Panc1 (cell line): ENCODE measurements around the gene APMAP. TPM values are rescaled to one million over a fixed set of nuclear protein-coding genes. Genes with fewer than 3 reads are reported as not detected.

Experiments
- ATAC-seq: fragments of 200-7000 bp; cut with Tn5 transposase; 2 replicates; pipeline ENCODE4 v1.9.1; 2020; ENCODE audit warnings: mild to moderate bottlenecking, moderate library complexity
- BruUV-seq: library from RNA; stranded (reverse); fragments of 400-500 nt; replicated peaks from 2 replicates; lab custom pipeline; 2021; lab: Mats Ljungman, UMichigan
- CTCF ChIA-PET: fragments of 300-600 bp; sonication (Branson Sonifier 250); formaldehyde crosslinking; loops from one replicate; lab custom pipeline; 2022; ENCODE audit warnings: antibody characterized with exemption; lab: Charles Lee
- POLR2A ChIA-PET: fragments of 300-600 bp; sonication (Branson Sonifier 250); formaldehyde crosslinking; loops from one replicate; lab custom pipeline; 2022; ENCODE audit warnings: antibody characterized with exemption; lab: Charles Lee
- DNase-seq: peaks from one replicate; pipeline ENCODE4 v3.0.0-alpha.2; 2010; ENCODE audit warnings: low read depth, low spot score
- H3K27ac ChIP-seq: 2 replicates; pipeline ENCODE4 v1.5.1; 2011; ENCODE audit warnings: mild to moderate bottlenecking, low read length, inconsistent platforms
- H3K27me3 ChIP-seq: fragments of 200-500 bp; sonication (Bioruptor generic); 2 replicates; pipeline ENCODE4 v1.6.0; 2014; ENCODE audit warnings: low read length, inconsistent platforms; ENCODE audit not compliant: control insufficient read depth, insufficient read depth
- H3K36me3 ChIP-seq: fragments of 200-500 bp; sonication (Bioruptor generic); 2 replicates; pipeline ENCODE4 v1.5.1; 2014; ENCODE audit warnings: inconsistent platforms, mild to moderate bottlenecking, low read length, moderate library complexity; ENCODE audit not compliant: control insufficient read depth, insufficient read depth
- H3K4me1 ChIP-seq: 2 replicates; pipeline ENCODE4 v1.5.1; 2011; ENCODE audit warnings: inconsistent platforms, mild to moderate bottlenecking, low read length, moderate library complexity; ENCODE audit not compliant: control insufficient read depth, insufficient read depth
- H3K4me3 ChIP-seq, 2 experiments: 2 replicates each; pipeline ENCODE4 v1.5.1; 2011 to 2012; ENCODE audit warnings: low read depth in 2 of 2, low read length in 2 of 2, mild to moderate bottlenecking in 2 of 2, inconsistent platforms in 1 of 2, moderate library complexity in 1 of 2
- H3K9me3 ChIP-seq: fragments of 200-500 bp; sonication (Bioruptor generic); 2 replicates; pipeline ENCODE4 v1.5.1; 2014; ENCODE audit warnings: low read depth, mild to moderate bottlenecking, inconsistent platforms, low read length, moderate library complexity; ENCODE audit not compliant: control insufficient read depth, insufficient read depth
- CTCF ChIP-seq: fragments of 450-650 bp; IDR thresholded peaks from 2 replicates; pipeline ENCODE4 v1.5.1; 2017; ENCODE audit warnings: mild to moderate bottlenecking
- POLR2AphosphoS5 ChIP-seq: IDR thresholded peaks from 2 replicates; pipeline ENCODE4 v1.6.1; 2012; ENCODE audit warnings: mild to moderate bottlenecking, low read depth, low read length, moderate library complexity
- REST ChIP-seq, 2 experiments: IDR thresholded peaks; 2 replicates each; pipeline ENCODE4 v1.6.1; 2011 to 2012; ENCODE audit warnings: low read depth in 2 of 2, control low read depth in 1 of 2, low read length in 1 of 2, mild to moderate bottlenecking in 1 of 2, moderate library complexity in 1 of 2; ENCODE audit not compliant: insufficient read depth in 1 of 2
- SIN3A ChIP-seq: IDR thresholded peaks from 2 replicates; pipeline ENCODE4 v1.6.1; 2012; ENCODE audit warnings: low read depth, mild to moderate bottlenecking, low read length, moderate library complexity, borderline replicate concordance; ENCODE audit not compliant: insufficient read depth
- TCF7L2 ChIP-seq: IDR thresholded peaks from 2 replicates; pipeline ENCODE4 v1.6.1; 2011; ENCODE audit warnings: mild to moderate bottlenecking, low read depth, low read length, inconsistent platforms
- in situ Hi-C: cut with HindIII; loops from 2 replicates; pipeline ENCODE4 v1.10.0; 2016; ENCODE audit warnings: low sequenced_read_pairs, low pct_unique_long_range_greater_than_20kb
- intact Hi-C: fragments of 100-400 bp; cut with micrococcal nuclease; formaldehyde crosslinking; loops from one replicate; pipeline ENCODE4 v1.10.0; 2022; ENCODE audit not compliant: unreplicated experiment
- total RNA-seq: library from RNA; stranded (reverse); gene quantifications from one replicate; pipeline ENCODE4 v1.2.1, GENCODE V29; 2021; ENCODE audit not compliant: unreplicated experiment

APMAP gene
- total RNA-seq, 1 experiment from 2014 or later, result 165 TPM

- Histone ChIP-seq H3K4me3 (no peak overlapping the region), H3K9me3 (peaks cover 4% of the 10 kb centered on the region; the same call in 1 of the 2 replicates), H3K27ac (no peak overlapping the region), H3K4me1 (no peaks in the 10 kb centered on the region), H3K27me3 (no peaks in the 10 kb centered on the region), H3K36me3 (no peaks in the 10 kb centered on the region)
- DNase-seq, result no peak
- TF ChIP-seq REST (IDR thresholded peaks at IDR 0.05; ENCODE audit: insufficient read depth in 1 of 2, low read depth in 2 of 2, low read length in 1 of 2) (no peak), POLR2AphosphoS5 (no peak), TCF7L2 (no peak), CTCF (no peak), SIN3A (no peak)
- intact Hi-C loops, result no loop called here
- CTCF ChIA-PET, result no interaction called here
- ATAC-seq, result no peak
- BruUV-seq, result no TSS peak
- POLR2A ChIA-PET, result no interaction called here
- in situ Hi-C loops, result no loop called here
Observed at GRCh38 chr20:25007491-25008305, 15.1 kb upstream of the APMAP start.

- no peak for DNase-seq
- ChIA-PET CTCF (no interaction called here), POLR2A (no interaction called here)
- intact Hi-C loops, result no loop called here
- Histone ChIP-seq H3K27me3 (no peaks in the 10 kb centered on the region), H3K36me3 (no peaks in the 10 kb centered on the region), H3K27ac (no peak overlapping the region), H3K4me3 (no peak overlapping the region), H3K9me3 (peaks cover 4% of the 10 kb centered on the region; the same call in 1 of the 2 replicates), H3K4me1 (no peaks in the 10 kb centered on the region)
- in situ Hi-C loops, result no loop called here
- TF ChIP-seq POLR2AphosphoS5 (no peak), SIN3A (no peak), TCF7L2 (no peak), CTCF (no peak), REST (IDR thresholded peaks at IDR 0.05; ENCODE audit: insufficient read depth in 1 of 2, low read depth in 2 of 2, low read length in 1 of 2) (no peak)
- TSS peak; percentile 82 for BruUV-seq
- no peak for ATAC-seq
Observed at GRCh38 chr20:25006431-25007167, 14.0 kb upstream of the APMAP start.
